Stomach (tissue), 19 donors: ENCODE data around the gene RASL10B. TPM values are rescaled to one million over a fixed set of nuclear protein-coding genes. Genes with fewer than 3 reads are reported as not detected.

Experiments used
- DNase-seq, 2 donors: peaks; one replicate each; pipeline versions ENCODE4 v3.0.0 to v3.0.0-alpha.2; 2013 to 2019
- H3K27ac ChIP-seq, 5 donors: fragments of 200-600 bp in 4 of 5; sonication (generic) in 4 of 5; one replicate each; pipeline ENCODE4 v1.5.1; 2013 to 2019; ENCODE audit warnings: mild to moderate bottlenecking in 1 of 5, moderate library complexity in 1 of 5
- H3K27me3 ChIP-seq, 3 donors: fragments of 200-600 bp; sonication (generic); one replicate each; pipeline ENCODE4 v1.5.1; 2017 to 2019; ENCODE audit warnings: mixed run types in 1 of 3
- H3K36me3 ChIP-seq, 4 donors: fragments of 200-600 bp; sonication (generic); 1 replicate in 3 of 4; 2 replicates in 1 of 4; pipeline ENCODE4 v1.5.1; 2016 to 2019
- H3K4me1 ChIP-seq, 4 donors: fragments of 200-600 bp; sonication (generic); one replicate each; pipeline ENCODE4 v1.5.1; 2016 to 2019
- H3K4me3 ChIP-seq, 4 donors: fragments of 200-600 bp; sonication (generic) in 3 of 4; one replicate each; pipeline ENCODE4 v1.5.1; 2016 to 2019; ENCODE audit warnings: mild to moderate bottlenecking in 1 of 4
- H3K9me3 ChIP-seq, 4 donors: fragments of 200-600 bp; sonication (generic); one replicate each; pipeline ENCODE4 v1.5.1; 2016 to 2019
- EP300 ChIP-seq: sonication (generic); formaldehyde crosslinking; IDR thresholded peaks from one replicate; pipeline ENCODE4 v1.6.1; 2017; ENCODE audit warnings: antibody characterized with exemption
- POLR2A ChIP-seq, 4 donors: fragments of 450-650 bp; IDR thresholded peaks; one replicate each; pipeline ENCODE4 v1.6.1; 2016; ENCODE audit warnings: antibody characterized with exemption in 4 of 4, control low read depth in 2 of 4, mild to moderate bottlenecking in 1 of 4, moderate library complexity in 1 of 4
- POLR2AphosphoS5 ChIP-seq, 3 donors: sonication (generic); formaldehyde crosslinking; IDR thresholded peaks; one replicate each; pipeline ENCODE4 v1.6.1; 2016; ENCODE audit warnings: antibody characterized with exemption in 3 of 3
- WGBS, 5 donors: extraction: QIAGEN DNeasy Blood & Tissue Kit in 3 of 5; methylation state at CpG; one replicate each; pipeline versions ENCODE4 v1.1.5 to v1.1.7; 2013 to 2018; 5-methylcytosine and 5-hydroxymethylcytosine counted together
- intact Hi-C: fragments of 100-400 bp; cut with DNase I; formaldehyde crosslinking; loops from one replicate; pipeline ENCODE4 v1.15.1; 2023; ENCODE audit warnings: low total_unique reads
- long read RNA-seq, 10 donors: transcript quantifications; one replicate each; lab custom pipeline, GENCODE V29; 2026
- polyA plus RNA-seq, 3 donors: library from polyadenylated mRNA; stranded (reverse); fragments of 200-250 nt; gene quantifications; one replicate each; pipeline ENCODE4 v1.2.3, GENCODE V29; 2013
- total RNA-seq, 5 donors: library from RNA; depleted of rRNA; stranded (reverse); fragments of >200 nt; gene quantifications; one replicate each; pipeline versions ENCODE4 v1.1.0 to v1.2.3, GENCODE V29; 2014 to 2016
- TF ChIP-seq, protein P1 (sequence below), 7 experiments: fragments of 450-650 bp in 4 of 7; fragments of 200-600 bp in 3 of 7; sonication (generic) in 3 of 7; IDR thresholded peaks; one replicate each; pipeline ENCODE4 v1.5.1; 2016 to 2019; ENCODE audit warnings: antibody characterized with exemption in 7 of 7, control low read depth in 2 of 7, mild to moderate bottlenecking in 1 of 7
- donor health status: healthy with polysubstance abuse.
- donor health status: Bipolar disorder and iron deficiency.
- donor health status: healthy.

RASL10B gene, protein sequence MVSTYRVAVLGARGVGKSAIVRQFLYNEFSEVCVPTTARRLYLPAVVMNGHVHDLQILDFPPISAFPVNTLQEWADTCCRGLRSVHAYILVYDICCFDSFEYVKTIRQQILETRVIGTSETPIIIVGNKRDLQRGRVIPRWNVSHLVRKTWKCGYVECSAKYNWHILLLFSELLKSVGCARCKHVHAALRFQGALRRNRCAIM
- total RNA-seq (under 1 TPM in 3 of 5 donors, not detected in 2; 0.37 to 0.89 (median 0.43) TPM), polyA plus RNA-seq (1 to 10 TPM in 1 of 3 donors, under 1 TPM in 2; 0.31 to 1.4 (median 0.75) TPM)
- long read RNA-seq, donor 1 = 0 reads
- long read RNA-seq, donor 2, partial matches to known transcripts = 0 of 1 reads
- long read RNA-seq, donor 2, other reads (novel, unspliced or antisense) = 0 of 1 reads
- long read RNA-seq, donor 3 = 0 reads
- long read RNA-seq, donor 4 = 0 reads
- long read RNA-seq, donor 5, partial matches to known transcripts = 0 of 1 reads
- long read RNA-seq, donor 5, other reads (novel, unspliced or antisense) = 0 of 1 reads
- long read RNA-seq, donor 6, partial matches to known transcripts = 0 of 4 reads
- long read RNA-seq, donor 6, other reads (novel, unspliced or antisense) = 0 of 4 reads
- long read RNA-seq, donor 7 = 0 reads
- long read RNA-seq, donor 8 = 0 reads
- long read RNA-seq, donor 9, partial matches to known transcripts = 0 of 1 reads
- long read RNA-seq, donor 9, other reads (novel, unspliced or antisense) = 0 of 1 reads
- long read RNA-seq, donor 10 = 0 reads

DNA sequence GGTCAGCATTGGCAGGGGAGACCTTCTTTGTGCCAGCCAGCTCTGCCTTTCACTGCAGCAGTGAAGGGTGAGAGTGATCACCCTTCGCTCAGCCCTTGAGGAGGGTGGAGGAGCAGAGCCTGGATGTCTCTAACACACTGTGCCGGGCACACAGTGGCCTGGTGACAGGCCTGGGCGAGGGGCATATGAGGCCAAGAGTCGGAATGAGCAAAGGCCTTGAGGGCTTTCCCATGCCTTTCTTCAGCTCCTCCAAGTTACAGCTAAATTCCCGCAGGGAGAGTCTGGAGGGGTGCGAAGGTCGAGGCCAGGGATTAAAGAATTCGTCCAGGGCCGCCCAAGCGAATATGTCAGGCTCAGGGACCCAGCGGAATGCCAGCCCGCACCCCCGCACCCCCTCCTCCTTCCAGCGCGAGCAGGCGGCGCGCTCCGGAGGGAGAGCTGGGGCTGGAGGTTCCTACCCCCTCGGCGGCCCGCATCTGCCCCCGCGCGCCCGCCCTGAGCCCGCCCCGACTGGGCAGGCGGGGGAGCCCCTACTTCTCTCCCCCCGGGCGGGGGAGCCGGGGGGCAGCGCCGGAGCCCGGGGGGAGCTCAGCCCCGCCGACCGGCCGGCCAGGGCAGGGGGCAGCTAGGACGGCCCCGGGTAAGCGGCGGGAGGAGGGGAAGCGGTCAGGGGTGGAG lies at the start of gene RASL10B:
Gene RASL10B, plus strand, starts transcription at position 401 of the 678 bp plus-strand sequence. CDS start 3,546 bp downstream, outside the sequence.
- 5 to 15% (median 12%) methylated on average over 12 to 43 of the region's 44 CpGs for WGBS, 5 donors
- intact Hi-C loops = loop anchor here (10.0 kb wide), 1 partner anchor 117 kb away; no protein-coding TSS in a partner anchor
- TF ChIP-seq POLR2A (IDR thresholded peaks at IDR 0.05) (no peak), EP300 (no peak), POLR2AphosphoS5 (IDR thresholded peaks at IDR 0.05) (no peak)
- TF ChIP-seq, protein P1, sequence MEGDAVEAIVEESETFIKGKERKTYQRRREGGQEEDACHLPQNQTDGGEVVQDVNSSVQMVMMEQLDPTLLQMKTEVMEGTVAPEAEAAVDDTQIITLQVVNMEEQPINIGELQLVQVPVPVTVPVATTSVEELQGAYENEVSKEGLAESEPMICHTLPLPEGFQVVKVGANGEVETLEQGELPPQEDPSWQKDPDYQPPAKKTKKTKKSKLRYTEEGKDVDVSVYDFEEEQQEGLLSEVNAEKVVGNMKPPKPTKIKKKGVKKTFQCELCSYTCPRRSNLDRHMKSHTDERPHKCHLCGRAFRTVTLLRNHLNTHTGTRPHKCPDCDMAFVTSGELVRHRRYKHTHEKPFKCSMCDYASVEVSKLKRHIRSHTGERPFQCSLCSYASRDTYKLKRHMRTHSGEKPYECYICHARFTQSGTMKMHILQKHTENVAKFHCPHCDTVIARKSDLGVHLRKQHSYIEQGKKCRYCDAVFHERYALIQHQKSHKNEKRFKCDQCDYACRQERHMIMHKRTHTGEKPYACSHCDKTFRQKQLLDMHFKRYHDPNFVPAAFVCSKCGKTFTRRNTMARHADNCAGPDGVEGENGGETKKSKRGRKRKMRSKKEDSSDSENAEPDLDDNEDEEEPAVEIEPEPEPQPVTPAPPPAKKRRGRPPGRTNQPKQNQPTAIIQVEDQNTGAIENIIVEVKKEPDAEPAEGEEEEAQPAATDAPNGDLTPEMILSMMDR (IDR thresholded peaks at IDR 0.05) = no peak
- Histone ChIP-seq H3K4me1 (peaks cover 8 to 33% (median 24%) of the 10 kb centered on the region in 4 donors), H3K27me3 (peaks cover 0 to 14% (median 0%) of the 10 kb centered on the region in 3 donors), H3K4me3 (peak within 1 kb of the TSS; percentile 60 to 83 (median 72)), H3K36me3 (peaks cover 5 to 18% (median 16%) of the 10 kb centered on the region in 4 donors), H3K27ac (peak within 1 kb of the TSS in 2 of 5 donors; percentile 34 to 55), H3K9me3 (no peaks in the 10 kb centered on the region)
- DNase-seq = peak; percentile 54 to 84

DNA sequence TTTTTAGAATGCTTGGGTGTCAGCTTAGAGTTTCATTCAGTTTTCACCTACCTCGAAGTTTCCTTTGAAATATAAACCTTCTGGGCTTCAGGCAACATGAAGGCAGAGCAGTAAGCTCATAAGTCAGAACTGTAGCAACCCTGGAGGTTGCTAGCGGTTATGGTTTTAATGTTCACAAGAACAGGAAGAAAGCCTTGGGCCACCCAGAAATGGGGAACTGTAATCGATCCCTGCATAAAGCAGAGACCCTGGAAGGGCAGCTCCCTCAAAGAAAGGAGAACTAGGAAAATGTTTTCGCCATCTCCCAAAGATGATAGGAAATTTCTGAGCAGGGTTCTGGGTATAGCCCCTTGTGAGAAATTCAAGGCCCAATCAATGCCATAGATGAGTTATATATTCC lies 47.8 kb upstream of the RASL10B start:
- peak in 1 of 2 donors; percentile 5 for DNase-seq
- no peaks in the 10 kb centered on the region for H3K4me1 ChIP-seq
- TF ChIP-seq, protein P1 (IDR thresholded peaks at IDR 0.05) = no peak
- TF ChIP-seq EP300 = no peak
- TF ChIP-seq POLR2A (IDR thresholded peaks at IDR 0.05) = no peak
- TF ChIP-seq POLR2AphosphoS5 (IDR thresholded peaks at IDR 0.05) = no peak
- no peaks in the 10 kb centered on the region for H3K9me3 ChIP-seq
- peaks cover 27 to 100% (median 95%) of the 10 kb centered on the region in 4 donors for H3K36me3 ChIP-seq
- H3K27me3 ChIP-seq = no peaks in the 10 kb centered on the region
- no peak overlapping the region for H3K27ac ChIP-seq
- 79 to 91% (median 86%) methylated on average over 4 of the region's 4 CpGs for WGBS, 5 donors
- no peak overlapping the region for H3K4me3 ChIP-seq
- intact Hi-C loops = no loop called here

DNA sequence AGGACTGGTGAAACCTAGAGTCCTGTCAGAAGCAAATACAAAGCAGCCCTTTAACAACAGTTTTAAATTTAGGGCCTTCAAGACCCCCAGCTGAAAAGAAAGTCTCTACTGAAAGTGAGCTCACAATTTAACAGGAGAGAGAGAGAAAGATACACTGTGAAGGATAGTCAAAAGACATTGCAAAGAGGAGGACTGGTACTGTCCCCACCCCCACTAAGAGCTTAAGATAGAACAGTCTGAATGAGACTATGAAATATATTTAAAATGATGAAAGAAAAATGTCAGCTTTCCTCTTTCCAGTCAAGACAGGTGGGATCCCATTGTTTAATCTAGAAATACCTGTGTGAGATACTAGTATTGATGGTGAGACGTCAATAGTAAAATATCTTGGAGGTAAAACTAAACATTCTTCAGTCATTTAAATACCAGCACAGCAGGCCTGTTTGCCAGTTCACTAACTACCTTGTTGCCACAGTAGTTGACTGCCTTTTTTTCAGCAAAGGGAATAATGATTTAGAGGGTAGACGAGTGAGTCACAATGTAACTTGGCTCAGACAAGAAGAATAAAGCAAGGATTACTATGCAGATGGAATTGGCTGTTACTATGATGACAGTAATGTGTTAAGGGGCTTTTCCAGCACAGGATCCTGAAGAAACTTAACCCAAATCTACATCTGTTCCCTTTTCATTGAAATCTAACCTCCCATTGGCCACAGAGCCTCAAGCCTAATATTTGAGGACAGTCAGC lies 47.2 kb upstream of the RASL10B start:
- DNase-seq = no peak
- TF ChIP-seq EP300 (no peak), POLR2A (IDR thresholded peaks at IDR 0.05) (no peak), POLR2AphosphoS5 (IDR thresholded peaks at IDR 0.05) (no peak)
- TF ChIP-seq, protein P1 (IDR thresholded peaks at IDR 0.05) = no peak
- 78 to 86% (median 78%) methylated on average over 2 of the region's 2 CpGs for WGBS, 5 donors
- intact Hi-C loops = no loop called here
- Histone ChIP-seq H3K4me3 (no peak overlapping the region), H3K27ac (no peak overlapping the region), H3K36me3 (peaks cover 27 to 100% (median 98%) of the 10 kb centered on the region in 4 donors), H3K9me3 (no peaks in the 10 kb centered on the region), H3K4me1 (no peaks in the 10 kb centered on the region), H3K27me3 (no peaks in the 10 kb centered on the region)
